HG03432 (cell line): ENCODE data around the gene TTLL10.

ENCODE experiments used
- ATAC-seq: cut with Tn5 transposase; IDR thresholded peaks from one replicate; pipeline ENCODE4 v1.9.1; 2021; ENCODE audit warnings: mild to moderate bottlenecking, moderate library complexity; ENCODE audit not compliant: unreplicated experiment

The TTLL10 gene

GRCh38 chr1:1244192-1244811, 70.6 kb downstream of the TTLL10 start:
- ATAC-seq: no peak

- no peak for ATAC-seq
Measured at GRCh38 chr1:1245178-1245816, 71.6 kb downstream of the TTLL10 start.

- ATAC-seq: no peak
Measured at GRCh38 chr1:1245817-1246576, 72.3 kb downstream of the TTLL10 start.

GRCh38 chr1:1246577-1247340, 73.1 kb downstream of the TTLL10 start, which contains the start of gene C1QTNF12:
Gene C1QTNF12 (minus strand): TSS chr1:1246722. CDS start chr1:1246690, 32 bp downstream.
- no peak for ATAC-seq

- no peak for ATAC-seq
Measured at GRCh38 chr1:1247341-1247913, 73.7 kb downstream of the TTLL10 start.
